Endothelial cell of umbilical vein (primary cell): ENCODE data around the gene ARHGEF26. TPM values are rescaled to one million over a fixed set of nuclear protein-coding genes. Genes with fewer than 3 reads are reported as not detected.

Experiments used
- BruUV-seq: library from RNA; stranded (reverse); fragments of 400-500 nt; replicated peaks from 2 replicates; lab custom pipeline; 2021; lab: Mats Ljungman, UMichigan
- CTCF ChIA-PET: fragments of 300-600, 350-600 bp; sonication (Branson Sonifier 250); formaldehyde crosslinking; loops from one replicate; lab custom pipeline; 2021; ENCODE audit warnings: antibody characterized with exemption, inconsistent platforms; lab: Charles Lee
- POLR2A ChIA-PET: fragments of 300-600, 350-600 bp; sonication (Branson Sonifier 250); formaldehyde crosslinking; loops from one replicate; lab custom pipeline; 2021; ENCODE audit warnings: antibody characterized with exemption, inconsistent platforms; lab: Charles Lee
- DNase-seq: peaks from one replicate; pipeline ENCODE4 v3.0.0-alpha.2; 2011; ENCODE audit warnings: low read depth, low spot score
- FAIRE-seq: peaks from 2 replicates; lab custom pipeline; 2011; peaks lifted over from hg19 to GRCh38; lab: Jason Lieb, UNC
- H2AFZ ChIP-seq: 2 replicates; pipeline ENCODE4 v1.6.0; 2012; ENCODE audit warnings: low read depth, low read length, control low read depth, inconsistent platforms
- H3K27ac ChIP-seq: 2 replicates; pipeline ENCODE4 v1.5.1; 2011; ENCODE audit warnings: low read depth, mild to moderate bottlenecking, control low read depth, low read length, moderate library complexity; ENCODE audit not compliant: insufficient read depth
- H3K27me3 ChIP-seq, 2 experiments: 2 replicates each; pipeline versions ENCODE4 v1.6.0 to v1.6.1; 2011; ENCODE audit warnings: low read length in 2 of 2, mixed read lengths in 1 of 2; ENCODE audit not compliant: control insufficient read depth in 2 of 2, insufficient read depth in 2 of 2
- H3K36me3 ChIP-seq, 2 experiments: 2 replicates in 1 of 2; 3 replicates in 1 of 2; pipeline ENCODE4 v1.5.1; 2011; ENCODE audit warnings: low read length in 2 of 2, mild to moderate bottlenecking in 1 of 2, moderate library complexity in 1 of 2; ENCODE audit not compliant: control insufficient read depth in 2 of 2, insufficient read depth in 2 of 2; ENCODE audit errors: extremely low read depth in 1 of 2
- H3K4me1 ChIP-seq: 3 replicates; pipeline ENCODE4 v1.5.1; 2011; ENCODE audit warnings: mild to moderate bottlenecking, low read length; ENCODE audit not compliant: control insufficient read depth, insufficient read depth; ENCODE audit errors: extremely low read depth
- H3K4me2 ChIP-seq: 2 replicates; pipeline ENCODE4 v1.6.1; 2011; ENCODE audit warnings: low read length, control low read depth, mixed read lengths; ENCODE audit not compliant: insufficient read depth
- H3K4me3 ChIP-seq, 3 experiments: fragments of 200-600 bp in 1 of 3; sonication (generic), shearing (Covaris generic) in 1 of 3; replicated peaks in 1 of 3; 2 replicates each; pipeline ENCODE4 v1.5.1; 2011 to 2016; ENCODE audit warnings: control low read depth in 3 of 3, low read length in 3 of 3, mild to moderate bottlenecking in 2 of 3, inconsistent platforms in 1 of 3, low read depth in 1 of 3, moderate library complexity in 1 of 3; ENCODE audit not compliant: insufficient read depth in 1 of 3
- H3K79me2 ChIP-seq: 2 replicates; pipeline ENCODE4 v1.6.0; 2012; ENCODE audit warnings: low read length, inconsistent platforms; ENCODE audit not compliant: control insufficient read depth, insufficient read depth
- H3K9ac ChIP-seq: replicated peaks from 2 replicates; pipeline ENCODE3; 2011; ENCODE audit warnings: low read length, control low read depth; ENCODE audit not compliant: insufficient read depth; ENCODE audit errors: extremely low read depth
- H3K9me1 ChIP-seq: replicated peaks from 3 replicates; pipeline ENCODE4 v1.6.0; 2011; ENCODE audit warnings: mild to moderate bottlenecking, low read length; ENCODE audit not compliant: control insufficient read depth, insufficient read depth; ENCODE audit errors: extremely low read depth
- H3K9me3 ChIP-seq: replicated peaks from 2 replicates; pipeline ENCODE4 v1.5.1; 2012; ENCODE audit warnings: low read length, inconsistent platforms; ENCODE audit not compliant: control insufficient read depth, insufficient read depth
- H4K20me1 ChIP-seq: replicated peaks from 2 replicates; pipeline ENCODE3; 2011; ENCODE audit warnings: mild to moderate bottlenecking, low read length; ENCODE audit not compliant: control insufficient read depth, insufficient read depth; ENCODE audit errors: extremely low read depth
- EZH2 ChIP-seq: IDR thresholded peaks from 2 replicates; pipeline ENCODE4 v1.6.1; 2012; ENCODE audit warnings: borderline replicate concordance, low read depth, mild to moderate bottlenecking, moderate library complexity, low read length, inconsistent platforms; ENCODE audit not compliant: severe bottlenecking
- FOS ChIP-seq: IDR thresholded peaks from 2 replicates; pipeline ENCODE4 v1.6.1; 2011; ENCODE audit warnings: mild to moderate bottlenecking, low read length, moderate library complexity, borderline replicate concordance; ENCODE audit not compliant: insufficient read depth
- GATA2 ChIP-seq: IDR thresholded peaks from 2 replicates; pipeline ENCODE4 v1.7.0; 2011; ENCODE audit warnings: low read depth, mild to moderate bottlenecking, moderate library complexity, mixed read lengths, low read length; ENCODE audit not compliant: insufficient read length, insufficient read depth
- MYC ChIP-seq: IDR thresholded peaks from one replicate; pipeline ENCODE4 v1.6.1; 2011; ENCODE audit warnings: mild to moderate bottlenecking, low read depth, low read length
- dilution Hi-C: fragments of 300-500 bp; cut with MboI; formaldehyde crosslinking; loops from one replicate; pipeline ENCODE4 v1.15.0; 2019; ENCODE audit warnings: low sequenced_read_pairs; ENCODE audit not compliant: extremely low pct_ligation_motif_present
- intact Hi-C: fragments of 100-400 bp; cut with micrococcal nuclease; formaldehyde crosslinking; loops from one replicate; pipeline ENCODE4 v1.10.0; 2022
- polyA plus RNA-seq, 4 experiments: library from polyadenylated mRNA; depleted of rRNA in 3 of 4; stranded (reverse) in 3 of 4; unstranded in 1 of 4; fragments of >200 nt; gene quantifications; 2 replicates each; pipeline versions ENCODE4 v1.2.1 to v1.2.3, GENCODE V29; 2011 to 2012; ENCODE audit warnings: missing spikeins in 1 of 4
- total RNA-seq: library from RNA; stranded (reverse); gene quantifications from 2 replicates; pipeline ENCODE4 v1.2.3, GENCODE V29; 2021

Gene ARHGEF26
- total and polyA plus RNA-seq, 2 donors (not counting 3 experiments of a cell fraction or from before 2014, with no cell fraction given), result 0.57 to 2.9 TPM

DNA sequence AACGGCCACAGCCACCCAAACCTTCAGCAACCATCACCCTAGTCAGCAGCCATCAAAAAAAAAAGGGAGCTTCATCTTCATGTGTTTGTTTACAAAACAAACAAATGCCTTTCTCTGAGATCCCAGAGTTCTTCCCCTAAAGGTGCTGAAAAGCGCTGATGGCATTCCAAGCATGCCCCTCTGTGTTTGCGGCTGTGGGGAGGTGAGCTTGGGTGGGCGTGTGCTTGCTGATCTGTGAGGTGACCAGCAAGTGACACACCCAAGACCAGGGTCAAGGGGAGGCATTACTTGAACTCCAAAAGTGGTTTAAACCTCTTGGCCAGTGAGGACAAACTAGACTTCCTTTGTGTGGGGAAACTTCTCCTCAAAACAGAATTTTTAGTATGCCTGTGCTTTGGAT is 121.6 kb downstream of the ARHGEF26 start:
- POLR2A ChIA-PET, result no interaction called here
- no peak overlapping the region for H3K4me3 ChIP-seq
- H2AFZ ChIP-seq, result no peak overlapping the region
- no peak for FAIRE-seq
- CTCF ChIA-PET, result no interaction called here
- no peaks in the 10 kb centered on the region for H3K36me3 ChIP-seq
- no peak for DNase-seq
- no peak overlapping the region for H3K9ac ChIP-seq
- H3K9me3 ChIP-seq, result no peaks in the 10 kb centered on the region
- H3K79me2 ChIP-seq, result no peaks in the 10 kb centered on the region
- no peaks in the 10 kb centered on the region for H3K9me1 ChIP-seq
- dilution Hi-C loops, result no loop called here
- peaks cover 10% of the 10 kb centered on the region for H3K4me1 ChIP-seq
- no peak overlapping the region for H3K27ac ChIP-seq
- no peak overlapping the region for H3K4me2 ChIP-seq
- no peaks in the 10 kb centered on the region for H4K20me1 ChIP-seq
- H3K27me3 ChIP-seq, result no peaks in the 10 kb centered on the region
- TF ChIP-seq GATA2 (no peak), EZH2 (no peak), MYC (no peak)
- no TSS peak for BruUV-seq
- intact Hi-C loops, result no loop called here

DNA sequence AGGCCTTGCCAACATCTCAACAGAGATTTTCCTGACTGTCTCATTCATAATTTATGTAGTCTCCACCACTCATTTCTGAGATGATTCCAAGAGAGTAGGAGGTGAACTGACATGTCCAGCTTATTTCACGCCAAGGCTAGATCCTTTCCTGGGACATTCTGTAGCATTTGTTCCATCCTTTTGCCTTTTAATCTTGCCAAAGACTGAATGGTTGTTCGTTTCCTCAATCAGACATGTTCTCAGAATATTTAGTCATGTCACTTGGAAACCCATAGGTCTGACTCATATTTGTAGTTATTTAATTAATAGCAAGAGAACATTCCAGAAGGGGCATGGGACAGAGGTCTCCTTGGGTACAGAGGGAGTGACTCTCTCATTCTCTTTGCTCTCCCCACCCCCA is 122.2 kb downstream of the ARHGEF26 start:
- peak; percentile 36 for TF ChIP-seq FOS
- no peak for TF ChIP-seq MYC
- POLR2A ChIA-PET, result no interaction called here
- CTCF ChIA-PET, result no interaction called here
- FAIRE-seq (no peak), DNase-seq (peak; percentile 18)
- peaks cover 10% of the 10 kb centered on the region for H3K4me1 ChIP-seq
- no peaks in the 10 kb centered on the region for H4K20me1 ChIP-seq
- no peaks in the 10 kb centered on the region for H3K36me3 ChIP-seq
- no peak overlapping the region for H2AFZ ChIP-seq
- no peak overlapping the region for H3K27ac ChIP-seq
- H3K27me3 ChIP-seq, result no peaks in the 10 kb centered on the region
- no peaks in the 10 kb centered on the region for H3K9me3 ChIP-seq
- intact Hi-C loops, result no loop called here
- H3K79me2 ChIP-seq, result no peaks in the 10 kb centered on the region
- H3K4me3 ChIP-seq, result no peak overlapping the region
- BruUV-seq, result no TSS peak
- dilution Hi-C loops, result no loop called here
- H3K4me2 ChIP-seq, result no peak overlapping the region
- no peaks in the 10 kb centered on the region for H3K9me1 ChIP-seq
- no peak overlapping the region for H3K9ac ChIP-seq
